Mammary epithelial cell (primary cell): Measurements from ENCODE around the gene EREG.

Experiments
- CTCF ChIP-seq, 2 donors: IDR thresholded peaks in 1 of 2; conservative IDR thresholded peaks in 1 of 2; 2 replicates each; pipeline ENCODE4 v1.5.1; 2011 to 2012; ENCODE audit warnings: inconsistent platforms in 2 of 2, low read length in 2 of 2, mild to moderate bottlenecking in 2 of 2, control low read depth in 1 of 2, low read depth in 1 of 2; ENCODE audit not compliant: insufficient read depth in 1 of 2; ENCODE audit errors: extremely low read depth in 1 of 2
- EZH2 ChIP-seq: IDR thresholded peaks from 2 replicates; pipeline ENCODE4 v1.6.1; 2012; ENCODE audit warnings: low read length, inconsistent platforms, borderline replicate concordance

- TF ChIP-seq CTCF (conservative IDR thresholded peaks at IDR 0.05 in 1 of 2, IDR thresholded peaks at IDR 0.05 in 1 of 2; ENCODE audit: extremely low read depth in 1 of 2, insufficient read depth in 1 of 2, low read depth in 1 of 2, low read length in 2 of 2) = no peak
- TF ChIP-seq EZH2 = no peak
Observed at GRCh38 chr4:74366367-74366911, 1.5 kb downstream of the EREG start.
